HEK293 (cell line): ENCODE results near the gene SHISAL1.
A peak's percentile ranks its signal among the peaks of the same experiment; 100 is the strongest.

Experiments
- BCL11A ChIP-seq: fragments of 450-650 bp; formaldehyde crosslinking; IDR thresholded peaks from 2 replicates; pipeline ENCODE4 v1.5.1; 2016; ENCODE audit warnings: low read depth, missing biosample characterization, missing genetic modification characterization
- HOXC10 ChIP-seq: sonication (generic); formaldehyde crosslinking; IDR thresholded peaks from 2 replicates; pipeline ENCODE4 v1.8.1; 2023; ENCODE audit warnings: mild to moderate bottlenecking, missing genetic modification reagents
- INSM2 ChIP-seq: fragments of 450-650 bp; formaldehyde crosslinking; IDR thresholded peaks from 2 replicates; pipeline ENCODE4 v1.5.1; 2016; ENCODE audit warnings: missing biosample characterization, missing genetic modification characterization
- KLF9 ChIP-seq: fragments of 450-650 bp; formaldehyde crosslinking; IDR thresholded peaks from 2 replicates; pipeline ENCODE4 v1.5.1; 2016; ENCODE audit warnings: missing biosample characterization, missing genetic modification characterization, low read depth
- PATZ1 ChIP-seq: fragments of 450-650 bp; formaldehyde crosslinking; IDR thresholded peaks from 2 replicates; pipeline ENCODE4 v1.5.1; 2016; ENCODE audit warnings: missing biosample characterization, missing genetic modification characterization
- TSHZ1 ChIP-seq: fragments of 450-650 bp; formaldehyde crosslinking; IDR thresholded peaks from 2 replicates; pipeline ENCODE4 v1.5.1; 2016; ENCODE audit warnings: missing biosample characterization, missing genetic modification characterization, borderline replicate concordance
- ZBTB1 ChIP-seq: fragments of 450-650 bp; formaldehyde crosslinking; IDR thresholded peaks from 2 replicates; pipeline ENCODE4 v1.5.1; 2016; ENCODE audit warnings: missing biosample characterization, missing genetic modification characterization
- ZBTB21 ChIP-seq: fragments of 450-650 bp; formaldehyde crosslinking; IDR thresholded peaks from 2 replicates; pipeline ENCODE4 v1.5.1; 2017; ENCODE audit warnings: missing biosample characterization, missing genetic modification characterization
- ZFP37 ChIP-seq: fragments of 450-650 bp; formaldehyde crosslinking; IDR thresholded peaks from 2 replicates; pipeline ENCODE4 v1.5.1; 2016; ENCODE audit warnings: missing biosample characterization, missing genetic modification characterization
- ZNF133 ChIP-seq: fragments of 450-650 bp; formaldehyde crosslinking; IDR thresholded peaks from 2 replicates; pipeline ENCODE4 v1.5.1; 2016; ENCODE audit warnings: missing biosample characterization, missing genetic modification characterization
- ZNF18 ChIP-seq: fragments of 450-650 bp; formaldehyde crosslinking; IDR thresholded peaks from 2 replicates; pipeline ENCODE4 v1.5.1; 2016; ENCODE audit warnings: missing biosample characterization, missing genetic modification characterization
- ZNF2 ChIP-seq: fragments of 450-650 bp; formaldehyde crosslinking; IDR thresholded peaks from 2 replicates; pipeline ENCODE4 v1.5.1; 2016; ENCODE audit warnings: missing biosample characterization, missing genetic modification characterization
- ZNF239 ChIP-seq: fragments of 450-650 bp; formaldehyde crosslinking; IDR thresholded peaks from 2 replicates; pipeline ENCODE4 v1.5.1; 2016; ENCODE audit warnings: missing biosample characterization, missing genetic modification characterization
- ZNF26 ChIP-seq: fragments of 450-650 bp; formaldehyde crosslinking; IDR thresholded peaks from 2 replicates; pipeline ENCODE4 v1.5.1; 2016; ENCODE audit warnings: missing biosample characterization, missing genetic modification characterization
- ZNF266 ChIP-seq: fragments of 450-650 bp; formaldehyde crosslinking; IDR thresholded peaks from 2 replicates; pipeline ENCODE4 v1.5.1; 2016; ENCODE audit warnings: missing biosample characterization, missing genetic modification characterization, low read depth
- ZNF280D ChIP-seq: fragments of 450-650 bp; formaldehyde crosslinking; IDR thresholded peaks from 2 replicates; pipeline ENCODE4 v1.5.1; 2016; ENCODE audit warnings: missing biosample characterization, missing genetic modification characterization
- ZNF335 ChIP-seq: fragments of 450-650 bp; formaldehyde crosslinking; conservative IDR thresholded peaks from 2 replicates; pipeline ENCODE4 v1.5.1; 2016; ENCODE audit warnings: missing biosample characterization, missing genetic modification characterization
- ZNF354C ChIP-seq: fragments of 450-650 bp; formaldehyde crosslinking; IDR thresholded peaks from 2 replicates; pipeline ENCODE4 v1.5.1; 2016; ENCODE audit warnings: missing biosample characterization, missing genetic modification characterization, low read depth, borderline replicate concordance
- ZNF394 ChIP-seq: fragments of 450-650 bp; formaldehyde crosslinking; IDR thresholded peaks from 2 replicates; pipeline ENCODE4 v1.5.1; 2016; ENCODE audit warnings: missing biosample characterization, missing genetic modification characterization, mild to moderate bottlenecking, moderate library complexity, borderline replicate concordance
- ZNF404 ChIP-seq: fragments of 450-650 bp; formaldehyde crosslinking; IDR thresholded peaks from 2 replicates; pipeline ENCODE4 v1.5.1; 2017; ENCODE audit warnings: missing biosample characterization, missing genetic modification characterization
- ZNF510 ChIP-seq: fragments of 450-650 bp; formaldehyde crosslinking; IDR thresholded peaks from 2 replicates; pipeline ENCODE4 v1.5.1; 2018; ENCODE audit warnings: mild to moderate bottlenecking, missing genetic modification characterization, missing biosample characterization; ENCODE audit not compliant: insufficient replicate concordance
- ZNF548 ChIP-seq: fragments of 450-650 bp; formaldehyde crosslinking; IDR thresholded peaks from 2 replicates; pipeline ENCODE4 v1.5.1; 2016; ENCODE audit warnings: missing biosample characterization, missing genetic modification characterization
- ZNF558 ChIP-seq: fragments of 450-650 bp; formaldehyde crosslinking; IDR thresholded peaks from 2 replicates; pipeline ENCODE4 v1.5.1; 2016; ENCODE audit warnings: missing biosample characterization, missing genetic modification characterization
- ZNF658 ChIP-seq: fragments of 450-650 bp; formaldehyde crosslinking; IDR thresholded peaks from 2 replicates; pipeline ENCODE4; 2016; ENCODE audit warnings: missing biosample characterization, missing genetic modification characterization
- ZNF747 ChIP-seq: fragments of 450-650 bp; formaldehyde crosslinking; IDR thresholded peaks from 2 replicates; pipeline ENCODE4 v1.5.1; 2016; ENCODE audit warnings: missing biosample characterization, missing genetic modification characterization
- ZNF785 ChIP-seq: fragments of 450-650 bp; formaldehyde crosslinking; IDR thresholded peaks from 2 replicates; pipeline ENCODE4 v1.5.1; 2016; ENCODE audit warnings: missing biosample characterization, missing genetic modification characterization

SHISAL1 gene

GRCh38 chr22:44331881-44332714 is 19.3 kb upstream of the SHISAL1 start (continued):
- TF ChIP-seq ZNF335 (tag by site-specific recombination) (peak; percentile 75), ZNF2 (tag by site-specific recombination) (peak; percentile 80; the same call in 1 of the 2 replicates), ZNF394 (tag by site-specific recombination) (no peak), ZFP37 (tag by site-specific recombination) (no peak), ZNF747 (no peak), ZNF558 (tag by site-specific recombination) (no peak), ZNF133 (no peak), ZNF548 (tag by site-specific recombination) (no peak), ZNF239 (tag by site-specific recombination) (no peak; the same call in 1 of the 2 replicates), PATZ1 (peak; percentile 70), ZNF785 (tag by site-specific recombination) (peak; percentile 76; the same call in 1 of the 2 replicates), ZNF404 (tag by site-specific recombination) (no peak), KLF9 (tag by site-specific recombination) (no peak), ZNF510 (tag by site-specific recombination) (no peak), INSM2 (no peak), ZNF280D (tag by site-specific recombination) (0 out of 2 replicates have a peak, but pooled peaks have one; percentile 30), HOXC10 (no peak), ZNF354C (tag by site-specific recombination) (no peak), ZNF658 (tag by site-specific recombination) (no peak), TSHZ1 (tag by site-specific recombination) (no peak), ZNF26 (tag by site-specific recombination) (no peak), BCL11A (tag by site-specific recombination) (peak; percentile 43; the same call in 1 of the 2 replicates), ZBTB21 (tag by site-specific recombination) (peak; percentile 50; the same call in 1 of the 2 replicates), ZBTB1 (tag by site-specific recombination) (no peak), ZNF266 (tag by site-specific recombination) (no peak), ZNF18 (tag by site-specific recombination) (no peak)
